Activated CD4-positive, CD25-positive, alpha-beta regulatory T cell (primary cell): ENCODE results near the gene PBXIP1.
A peak's percentile ranks its signal among the peaks of the same experiment; 100 is the strongest.
"Not testable (repeated sequence)": the region's sequence is repeated elsewhere in the genome, so short reads cannot be mapped to it uniquely, and the experiment has no call there.

Source experiments
- DNase-seq, 4 experiments: peaks; one replicate each; lab custom pipeline; 2025; lab: John Stamatoyannopoulos, UW

PBXIP1 gene

DNA sequence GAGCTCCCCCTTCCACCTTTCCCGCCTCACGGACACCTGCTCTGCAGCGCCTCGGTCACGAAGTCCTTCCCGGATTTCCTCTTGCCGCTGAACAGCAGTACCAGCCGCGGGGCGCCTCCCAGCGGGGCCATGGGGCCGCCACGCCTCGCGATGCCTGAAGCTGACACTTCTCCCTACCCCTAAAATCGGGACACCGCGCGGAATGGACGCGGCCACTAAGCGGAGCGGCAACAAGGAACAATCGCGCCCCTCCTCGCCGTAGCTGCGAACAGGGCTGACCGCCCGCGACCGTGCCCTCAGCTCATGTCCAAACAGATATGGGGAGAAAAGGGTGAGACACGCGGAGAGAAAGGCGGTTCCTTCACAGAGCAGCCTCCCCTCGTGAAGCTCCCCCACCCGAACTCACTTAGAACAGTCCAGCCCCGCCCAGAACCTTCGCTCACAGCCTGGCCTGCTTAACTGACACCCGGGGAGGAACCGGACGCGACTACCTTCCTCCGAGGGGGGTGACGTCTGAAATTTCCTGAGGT lies 19.3 kb downstream of the PBXIP1 start, which contains the start of gene PMVK:
Gene PMVK, minus strand, starts transcription at position 165 of the 530 bp plus-strand sequence. Its CDS starts 34 bp downstream, at position 131.
- DNase-seq: peak; percentile 82 to 91 (median 88)

DNA sequence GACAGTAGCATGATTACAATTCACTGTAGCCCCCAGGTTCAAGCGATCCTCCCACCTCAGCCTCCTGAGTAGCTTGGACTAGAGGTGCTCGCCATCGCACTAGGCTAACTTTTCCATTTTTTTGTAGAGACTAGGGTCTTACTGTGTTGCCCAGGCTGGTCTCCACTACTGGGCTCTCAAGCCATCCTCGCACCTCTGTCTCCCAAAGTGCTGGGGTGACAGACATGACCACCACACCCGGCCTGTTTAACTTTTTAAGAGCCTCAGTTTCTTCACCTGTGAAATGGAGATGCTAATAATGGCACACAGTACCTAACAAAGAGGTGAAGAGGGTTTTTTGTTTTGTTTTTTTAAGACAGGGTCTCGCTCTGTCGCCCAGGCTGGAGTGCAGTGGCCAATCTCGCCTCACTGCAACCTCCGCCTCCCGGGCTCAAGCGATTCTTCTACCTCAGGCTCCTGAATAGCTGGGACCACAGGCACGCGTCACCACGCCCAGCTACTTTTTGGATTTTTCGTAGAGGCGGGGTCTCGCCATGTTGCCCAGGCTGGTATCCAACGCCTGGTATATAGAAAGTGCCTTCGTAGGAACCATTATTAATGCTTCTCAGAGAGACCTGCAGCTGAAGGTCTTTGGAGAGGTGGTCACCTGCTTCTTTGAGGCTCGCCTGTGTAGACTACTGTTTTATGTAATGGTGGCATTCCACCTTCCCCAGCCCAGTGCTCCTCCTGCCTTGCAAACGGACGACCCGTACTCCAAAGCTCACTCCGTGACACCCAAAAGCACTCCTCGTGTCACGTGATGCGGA lies 19.9 kb downstream of the PBXIP1 start:
- no peak for DNase-seq

DNA sequence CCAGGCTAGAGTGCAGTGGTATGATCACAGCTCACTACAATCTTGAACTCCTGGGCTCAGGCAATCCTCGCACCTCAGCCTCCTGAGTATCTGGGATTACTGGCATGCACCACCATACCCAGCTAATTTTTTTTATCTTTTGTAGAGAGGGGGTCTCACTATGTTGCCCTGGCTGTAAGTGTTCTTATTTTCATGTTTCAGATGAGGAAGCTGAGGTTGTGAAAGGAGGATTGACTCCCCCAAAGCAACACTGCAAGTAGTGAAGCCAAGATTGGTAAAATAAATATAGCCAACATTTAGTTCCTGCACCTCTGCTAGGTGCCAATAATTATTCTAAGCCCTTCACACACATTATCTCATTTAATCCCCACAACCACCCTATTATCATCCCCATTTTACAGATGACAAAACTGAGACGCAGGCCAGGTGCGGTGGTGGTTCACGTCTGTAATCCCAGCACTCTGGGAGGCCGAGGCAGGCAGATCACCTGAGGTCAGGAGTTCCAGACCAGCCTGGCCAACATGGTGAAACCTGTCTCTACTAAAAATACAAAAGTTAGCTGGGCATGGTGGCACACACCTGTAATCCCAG lies 21.4 kb downstream of the PBXIP1 start:
- no peak for DNase-seq

DNA sequence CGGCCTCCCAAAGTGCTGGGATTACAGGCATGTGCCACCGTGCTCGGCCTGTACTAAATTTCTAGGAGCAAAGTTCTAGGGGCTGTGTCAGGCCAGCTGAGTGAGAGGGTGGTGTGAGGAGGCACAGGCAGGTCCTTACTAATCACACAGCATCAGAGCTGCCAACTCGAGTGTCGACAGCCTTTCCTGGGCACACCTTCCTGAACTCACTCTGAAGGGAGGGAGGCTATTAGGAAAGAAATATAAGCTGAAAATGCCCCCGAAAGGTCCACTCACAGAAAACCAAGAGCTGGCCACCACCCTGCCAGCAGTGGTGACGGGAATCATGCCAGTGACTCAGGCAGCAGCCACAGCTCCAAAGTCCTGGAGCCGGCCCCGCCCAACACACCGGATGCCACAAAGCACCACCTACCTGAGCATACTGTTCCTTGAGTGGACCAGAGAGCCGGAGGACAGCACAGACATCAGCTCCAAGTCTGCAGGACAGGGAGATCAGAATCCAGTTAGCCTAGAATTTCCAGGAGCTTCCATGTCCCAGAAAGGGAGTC lies 23.9 kb downstream of the PBXIP1 start:
- DNase-seq: no peak

DNA sequence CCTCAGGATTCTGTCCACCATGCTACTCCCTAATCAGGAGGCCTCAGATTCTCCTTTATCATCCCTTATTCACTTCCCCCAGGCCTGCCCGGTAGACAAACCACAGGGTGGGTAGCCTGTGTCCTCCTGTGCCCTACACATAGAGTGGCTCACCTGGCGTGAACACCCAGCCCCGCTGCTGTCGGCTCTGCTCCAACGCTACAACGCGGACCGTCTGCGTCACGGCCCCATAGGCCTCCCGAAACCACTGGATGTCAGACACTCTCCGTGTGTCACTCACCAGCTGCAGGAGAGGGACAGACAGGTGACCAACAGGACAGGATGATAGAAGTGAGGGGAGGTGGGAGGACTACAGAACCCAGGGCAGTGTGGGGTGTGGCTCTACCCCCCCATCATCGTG lies 29.7 kb downstream of the PBXIP1 start:
- no peak for DNase-seq

DNA sequence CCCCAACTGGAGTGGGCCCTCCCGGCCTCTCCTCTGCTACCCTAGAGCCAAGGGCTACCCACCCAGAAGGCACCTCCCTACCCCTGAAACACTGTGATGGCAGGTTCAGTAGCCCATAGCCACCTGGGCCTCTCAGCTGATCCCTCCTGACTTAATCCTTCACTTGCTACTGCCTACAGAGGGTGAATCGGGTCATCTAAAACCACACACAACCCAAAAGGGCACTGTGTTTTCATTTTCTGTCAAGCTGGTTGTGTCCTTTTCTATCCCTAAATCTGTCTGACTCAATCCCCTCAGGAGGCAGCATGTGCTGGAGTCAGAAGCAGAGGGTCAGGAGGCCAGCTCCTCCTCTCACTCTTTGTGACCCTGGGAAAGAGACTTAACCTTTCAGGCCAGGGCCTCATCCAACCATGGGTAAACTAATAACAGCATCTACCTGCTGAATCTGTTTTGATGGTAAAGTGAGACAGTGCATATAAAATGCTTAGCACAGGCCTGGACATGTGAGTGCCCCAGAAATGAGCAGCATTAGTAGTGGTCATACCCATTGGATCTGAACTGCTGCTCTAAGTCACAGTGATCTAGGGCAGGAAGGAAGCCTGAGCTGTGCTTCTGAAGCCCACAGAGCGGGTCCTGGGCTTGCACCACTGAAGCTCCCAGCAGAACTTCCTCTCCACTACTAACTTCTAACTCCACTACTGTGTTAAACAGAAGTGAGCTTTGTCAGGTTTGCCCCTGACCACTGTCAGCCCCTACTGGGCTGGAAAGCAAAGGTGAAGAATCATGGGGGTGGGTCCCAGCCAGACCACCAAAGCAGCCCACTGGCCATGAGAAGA lies 30.3 kb downstream of the PBXIP1 start:
- DNase-seq: no peak

DNA sequence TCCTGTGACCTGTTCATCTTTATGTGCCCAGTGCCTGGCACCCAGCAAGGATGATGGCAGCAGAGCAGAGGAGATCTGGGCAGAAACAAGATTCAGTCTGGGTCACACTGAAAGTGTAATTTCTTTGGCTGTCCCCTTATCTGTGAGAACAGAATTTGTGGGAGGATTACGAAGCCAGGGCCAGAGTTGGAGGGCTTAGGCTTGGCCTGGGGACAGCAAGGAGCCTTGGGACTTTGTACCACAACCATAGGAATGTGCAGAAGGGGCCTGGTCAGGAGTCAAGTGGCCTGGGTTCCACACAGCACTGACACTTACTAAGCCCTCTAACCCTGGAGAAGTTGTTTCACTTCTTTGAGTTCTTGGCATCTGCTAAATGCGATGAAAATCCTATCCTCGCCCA lies 32.2 kb downstream of the PBXIP1 start:
- DNase-seq: no peak

DNA sequence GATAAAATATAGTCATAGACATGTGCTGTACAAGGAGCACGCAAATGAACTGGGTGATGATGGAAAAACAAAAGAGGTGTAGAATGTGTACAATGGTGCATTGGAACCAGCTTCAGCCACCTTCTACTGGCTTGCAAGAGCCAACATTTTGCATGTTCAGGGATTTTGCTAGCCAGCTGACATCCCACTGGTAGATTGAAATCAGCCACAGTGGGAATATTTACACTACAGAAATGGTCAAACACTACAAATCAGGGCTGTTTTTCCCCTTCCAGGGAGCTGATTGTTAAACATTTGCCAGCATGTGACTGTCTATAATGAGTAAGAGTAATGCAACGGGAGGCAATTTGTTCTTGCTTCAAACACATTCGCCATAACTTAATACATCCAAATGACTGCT lies 42.6 kb downstream of the PBXIP1 start:
- no peak for DNase-seq

DNA sequence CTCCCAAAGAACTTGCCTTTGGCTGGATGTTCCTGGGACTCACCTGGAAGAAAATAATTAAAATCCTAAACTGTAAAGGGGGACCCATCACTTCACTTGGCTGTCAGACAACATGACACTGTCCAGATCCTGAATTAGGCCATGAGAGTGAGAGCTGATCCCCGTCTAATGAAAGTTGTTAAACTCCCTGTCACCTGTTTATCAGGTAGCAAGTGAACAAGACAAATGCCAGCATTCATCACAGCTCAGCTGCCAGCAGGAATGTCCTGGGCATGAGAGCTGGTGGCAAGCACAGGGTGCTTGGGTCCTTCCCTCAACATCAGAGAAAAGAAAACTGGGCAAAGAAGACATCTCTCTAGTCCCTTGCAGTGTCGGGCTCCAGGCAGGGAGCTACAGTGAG lies 43.1 kb downstream of the PBXIP1 start:
- DNase-seq: no peak

DNA sequence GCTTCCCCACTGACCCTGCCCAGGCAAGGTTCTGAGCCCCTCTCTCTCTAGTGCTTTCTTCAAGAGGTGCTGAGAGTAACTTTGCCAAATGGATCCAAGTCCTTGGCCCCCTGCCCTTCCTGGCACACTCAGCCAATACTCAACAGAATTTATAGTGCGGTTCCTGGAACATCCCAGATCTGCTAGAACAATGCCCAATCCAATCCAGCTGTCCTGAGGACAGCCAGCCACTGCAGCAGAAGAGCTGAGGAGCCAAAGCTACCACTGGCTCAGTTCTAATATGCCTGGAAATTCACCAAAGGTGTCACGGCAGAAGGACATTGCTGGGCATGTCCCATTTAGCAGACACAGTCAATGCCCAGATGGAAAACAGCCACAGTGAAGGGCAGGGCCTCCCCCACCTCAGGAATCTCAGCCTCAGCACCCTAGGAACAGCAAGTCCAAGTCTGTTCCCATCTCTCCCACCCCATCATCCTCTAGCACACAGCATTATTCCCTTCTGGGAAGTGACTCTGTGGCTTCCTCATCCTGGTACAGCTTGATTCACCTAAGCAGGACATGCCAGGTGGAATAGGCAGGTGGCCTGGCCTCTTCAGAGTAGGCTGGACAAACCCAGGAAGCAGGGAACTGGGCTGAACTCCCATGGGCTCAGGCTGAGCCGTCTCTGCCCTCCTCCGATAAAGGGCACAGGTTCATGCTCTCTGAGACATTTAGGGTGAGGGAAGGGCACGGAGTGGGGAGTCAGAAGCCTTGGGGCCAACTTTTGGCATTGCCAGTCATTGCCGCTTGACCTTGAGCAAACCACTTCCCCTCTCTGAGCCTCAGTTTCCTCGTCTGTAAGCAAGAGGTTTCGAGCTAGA lies 44.0 kb downstream of the PBXIP1 start:
- no peak for DNase-seq

DNA sequence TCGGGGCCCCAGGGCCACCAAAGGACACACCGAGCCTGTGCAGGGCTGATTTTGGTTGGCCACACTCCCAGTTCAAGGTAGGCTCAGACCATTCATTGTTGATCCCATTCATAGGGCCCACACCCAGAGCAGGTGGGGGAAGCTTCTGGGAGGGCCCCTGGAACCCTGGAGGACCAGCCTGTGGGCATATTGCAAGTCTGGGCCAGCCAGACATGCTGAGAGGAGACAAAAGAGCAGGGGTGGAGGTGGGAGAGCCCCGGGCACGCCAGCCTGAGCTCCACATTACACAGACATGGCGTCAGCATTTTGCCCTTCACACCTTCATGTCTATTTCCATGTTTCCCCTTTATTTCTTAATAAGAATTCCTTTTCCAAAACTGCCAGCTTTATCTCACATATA lies 45.0 kb downstream of the PBXIP1 start:
- DNase-seq: no peak

DNA sequence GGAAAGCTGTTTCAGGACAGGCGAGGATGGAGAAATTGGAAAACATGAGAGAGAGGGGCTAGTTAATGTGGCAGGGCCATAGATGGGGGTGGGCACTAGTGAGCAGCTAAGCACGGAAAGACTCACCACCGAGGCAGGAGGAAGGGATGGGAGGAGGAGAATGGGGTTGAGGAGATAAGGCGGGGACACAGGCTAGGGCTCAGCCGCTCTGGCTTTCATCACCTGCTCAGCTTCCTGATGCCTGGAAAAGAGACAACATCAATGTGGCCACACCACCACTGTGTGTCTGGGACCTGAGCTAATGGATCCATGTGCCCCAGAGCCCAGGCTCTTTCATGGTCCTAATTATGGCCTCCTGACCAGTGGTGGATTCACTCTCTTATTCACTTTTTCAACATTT lies 47.0 kb downstream of the PBXIP1 start:
- no peak for DNase-seq

DNA sequence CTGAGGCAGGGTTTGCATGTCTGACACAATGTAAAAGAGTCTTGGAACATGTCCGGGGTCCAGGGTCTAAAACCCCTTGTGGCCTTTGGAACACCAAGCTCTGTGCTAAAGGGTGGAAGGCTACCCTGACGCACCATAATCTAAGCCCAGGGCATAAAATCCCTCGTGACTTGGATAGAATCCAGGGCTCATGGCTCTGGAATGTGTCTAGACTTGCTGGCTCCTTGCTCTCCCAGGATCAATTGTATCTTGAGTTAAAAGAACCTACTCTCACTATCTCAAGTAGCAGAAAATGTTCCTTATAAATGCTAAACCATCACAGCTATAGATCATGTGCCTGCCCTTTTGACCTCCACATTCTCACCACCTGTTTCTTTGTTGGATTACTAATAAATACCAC lies 47.8 kb downstream of the PBXIP1 start:
- DNase-seq: not testable (repeated sequence)

DNA sequence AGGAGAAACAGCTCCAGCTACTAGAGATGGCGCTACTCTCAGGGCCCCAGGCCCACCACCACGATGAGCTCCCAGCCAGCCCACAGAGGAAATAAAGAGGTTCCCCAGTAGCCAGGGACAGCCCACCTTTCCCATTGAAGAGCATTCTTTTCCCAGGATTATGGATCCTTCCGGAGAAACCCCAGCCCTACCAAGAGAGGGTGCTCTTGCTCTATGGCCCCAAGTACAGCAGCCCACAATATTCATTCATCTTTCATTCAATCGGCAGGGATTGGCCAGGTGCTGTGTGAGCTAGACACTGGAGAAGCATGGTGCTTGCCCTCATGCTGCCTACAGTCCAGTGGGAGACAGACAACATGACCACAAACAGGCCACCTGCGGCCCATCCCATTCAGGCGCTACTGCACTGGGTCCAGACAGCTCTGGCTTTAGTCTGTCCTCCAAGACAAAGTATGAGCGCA lies 49.2 kb downstream of the PBXIP1 start:
- DNase-seq: no peak

DNA sequence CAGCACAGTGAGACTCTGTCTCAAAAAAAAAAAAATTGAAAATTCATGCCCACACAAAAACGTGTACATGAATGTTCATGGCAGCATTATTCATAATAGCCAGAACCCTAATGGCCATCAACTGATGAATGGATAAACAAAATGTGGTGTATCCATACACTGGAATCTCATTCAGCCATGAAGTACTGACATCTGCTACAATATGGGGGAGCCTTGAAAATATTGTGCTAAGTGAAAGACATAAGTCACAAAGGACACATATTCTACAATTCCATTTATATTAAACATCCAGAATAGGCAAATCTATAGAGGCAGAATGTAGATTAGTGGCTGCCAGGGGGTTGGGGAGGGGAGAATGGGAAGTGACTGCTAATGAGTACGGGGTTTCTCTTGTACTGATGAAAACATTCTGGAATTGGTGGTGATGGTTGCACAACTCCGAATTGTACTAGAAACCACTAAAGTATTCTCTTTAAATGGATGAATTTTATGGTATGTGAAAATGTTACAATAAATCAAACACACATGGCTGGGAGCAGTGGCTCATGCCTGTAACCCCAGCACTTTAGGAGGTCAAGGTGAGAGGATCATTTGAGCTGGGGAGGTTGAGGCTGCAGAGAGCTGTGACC lies 52.8 kb downstream of the PBXIP1 start:
- DNase-seq: no peak

DNA sequence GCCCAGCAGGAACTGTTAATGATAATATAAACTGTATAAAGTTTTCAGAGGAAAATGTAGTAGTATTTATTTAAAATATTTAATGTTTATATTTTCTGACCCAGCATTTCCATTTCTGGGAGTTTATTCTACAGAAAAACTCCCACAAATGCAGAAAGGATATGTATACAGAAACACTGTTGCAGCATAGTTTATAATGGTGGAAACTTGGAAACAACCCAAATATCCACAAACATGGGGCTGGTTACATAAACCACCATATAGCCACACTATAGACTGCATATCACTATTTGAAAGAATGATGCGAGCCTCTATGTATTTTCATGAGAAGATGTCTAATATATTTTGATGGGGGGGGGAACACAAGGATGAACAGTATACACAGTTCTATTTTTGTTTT lies 54.3 kb downstream of the PBXIP1 start:
- no peak for DNase-seq

DNA sequence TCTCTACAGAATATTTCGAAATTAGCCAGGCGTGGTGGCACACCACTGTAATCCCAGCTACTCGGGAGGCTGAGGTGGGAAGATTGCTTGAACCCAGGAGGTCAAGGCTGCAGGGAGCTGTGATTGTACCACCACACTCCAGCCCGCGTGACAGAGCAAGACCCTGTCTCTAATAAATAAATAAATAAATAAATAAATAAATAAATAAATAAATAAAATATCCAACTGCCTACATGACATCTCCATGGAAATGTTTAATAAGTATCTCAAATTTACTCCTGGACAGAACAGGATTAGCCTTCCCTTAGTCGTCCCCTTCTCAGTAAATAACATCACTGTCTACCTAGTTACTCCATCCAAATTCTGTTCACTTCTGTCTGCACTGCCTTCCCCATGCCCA lies 56.9 kb downstream of the PBXIP1 start:
- no peak for DNase-seq

DNA sequence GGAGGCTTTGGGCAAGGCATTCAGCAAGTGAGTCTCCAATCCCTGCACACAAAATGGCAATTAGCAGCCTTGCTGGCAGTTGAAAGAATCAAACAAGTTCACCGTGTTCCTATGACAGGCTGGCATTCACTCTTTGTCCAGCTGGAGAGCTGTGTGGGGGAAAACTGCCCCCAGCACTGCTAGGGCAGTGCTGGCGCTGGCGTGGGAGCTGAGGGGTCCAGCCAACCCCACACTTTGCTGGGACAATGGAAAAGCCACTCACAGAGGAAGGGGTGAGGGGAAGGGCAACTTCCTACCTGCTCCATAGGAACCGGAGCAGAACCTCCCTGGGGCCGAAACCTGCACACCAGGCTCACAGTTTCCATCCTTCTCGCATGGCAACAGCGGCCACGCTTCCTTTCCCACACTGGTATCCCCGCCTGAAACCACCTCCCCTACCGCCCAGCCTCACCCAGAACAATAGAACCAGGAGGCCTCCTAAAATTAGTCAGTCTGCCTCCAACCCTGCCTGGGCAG lies 59.1 kb downstream of the PBXIP1 start:
- no peak for DNase-seq

DNA sequence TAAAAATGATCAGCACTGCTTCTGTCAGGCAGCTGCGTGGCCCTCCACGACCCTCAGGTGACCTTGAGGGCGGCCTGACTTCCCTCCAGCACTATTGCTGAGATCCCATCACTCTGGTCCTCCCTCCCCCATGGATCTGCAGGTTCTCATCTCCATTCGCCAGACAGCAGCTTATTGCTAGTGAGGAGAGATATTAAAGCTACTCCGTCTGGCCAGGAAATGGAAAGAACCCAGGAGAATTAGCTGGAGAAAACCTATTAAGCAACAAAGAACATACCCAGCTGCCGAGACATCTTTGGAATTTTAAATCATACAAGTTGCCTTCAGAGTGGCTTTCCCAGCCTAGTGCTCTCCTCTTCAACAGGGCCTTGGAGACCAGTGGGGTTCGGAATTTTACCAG lies 60.1 kb downstream of the PBXIP1 start:
- DNase-seq: no peak
